Measurements from ENCODE around the gene CIC. TPM values are rescaled to one million over a fixed set of nuclear protein-coding genes. Genes with fewer than 3 reads are reported as not detected.

Gene CIC
- polyA plus RNA-seq, 2 of the 4 experiments (the other 2 are of a cell fraction), result 7.2 to 56.4 TPM

DNA sequence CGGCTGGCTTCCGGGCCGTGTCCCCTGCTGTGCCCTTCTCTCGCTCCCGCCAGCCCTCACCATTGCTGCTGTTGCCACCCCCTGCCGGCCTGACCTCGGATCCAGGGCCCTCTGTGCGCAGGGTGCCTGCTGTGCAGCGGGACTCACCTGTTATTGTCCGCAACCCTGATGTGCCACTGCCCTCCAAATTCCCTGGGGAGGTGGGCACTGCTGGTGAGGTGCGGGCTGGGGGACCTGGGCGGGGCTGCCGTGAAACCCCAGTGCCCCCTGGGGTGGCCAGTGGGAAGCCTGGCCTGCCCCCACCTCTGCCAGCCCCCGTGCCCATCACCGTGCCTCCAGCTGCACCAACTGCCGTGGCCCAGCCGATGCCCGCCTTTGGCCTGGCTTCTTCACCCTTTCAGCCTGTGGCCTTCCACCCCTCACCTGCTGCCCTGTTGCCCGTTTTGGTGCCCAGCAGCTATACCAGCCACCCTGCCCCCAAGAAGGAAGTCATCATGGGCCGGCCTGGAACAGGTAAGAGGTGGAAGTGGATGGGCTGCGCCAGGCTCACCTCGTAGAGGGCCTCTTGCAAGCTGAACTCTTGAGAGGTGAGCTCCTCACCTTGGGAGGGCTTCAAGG, 5.1 kb downstream of the CIC start:
- ATAC-seq (no peak), DNase-seq (ENCODE audit: low read depth in 1 of 2, low spot score in 1 of 2) (no peak), FAIRE-seq (no peak)
- H3K4me2 ChIP-seq, result no peak overlapping the region
- no peak overlapping the region for H3K27ac ChIP-seq
- H3K4me1 ChIP-seq, result peaks cover 36% of the 10 kb centered on the region
- no peaks in the 10 kb centered on the region for H3K9me3 ChIP-seq
- WGBS (ENCODE audit: missing lambda C conversion rate), result 94% methylated on average over 22 of the region's 22 CpGs
- ChIA-PET CTCF (interaction anchor here (0.9 to 14.6 kb wide), 6 partner anchors 6 to 165 kb away, joined by 3 to 373 read pairs (median 36); partner anchors contain the start of gene GSK3A), POLR2A (interaction anchor here (1.1 kb wide), 1 partner anchor 31 kb away, joined by 5 read pairs; the partner anchor contains the start of gene GSK3A)
- TF ChIP-seq HEYL (CRISPR knock-in tag; IDR thresholded peaks at IDR 0.05) (no peak), MYC (IDR thresholded peaks at IDR 0.05; ENCODE audit: borderline replicate concordance, low read length) (no peak), ESRRA (IDR thresholded peaks at IDR 0.05; ENCODE audit: borderline replicate concordance, low read length) (no peak), KDM1A (IDR thresholded peaks at IDR 0.05; ENCODE audit: low read depth) (no peak), SMC3 (IDR thresholded peaks at IDR 0.05) (no peak), ZNF302 (CRISPR knock-in tag; IDR thresholded peaks at IDR 0.05) (no peak), TP53 (CRISPR knock-in tag; IDR thresholded peaks at IDR 0.05) (no peak), RAD21 (conservative IDR thresholded peaks at IDR 0.05 in 1 of 2, IDR thresholded peaks at IDR 0.05 in 1 of 2) (no peak), MAZ (IDR thresholded peaks at IDR 0.05; ENCODE audit: borderline replicate concordance, low read depth, low read length) (no peak), POLR2AphosphoS2 (conservative IDR thresholded peaks at IDR 0.05; ENCODE audit: low read length) (no peak), RARB (CRISPR knock-in tag; IDR thresholded peaks at IDR 0.05) (no peak), KDM5A (IDR thresholded peaks at IDR 0.05) (no peak), HOXA7 (CRISPR knock-in tag; IDR thresholded peaks at IDR 0.05) (no peak), POLR2A (IDR thresholded peaks at IDR 0.05; ENCODE audit: low read length) (no peak)
- TF ChIP-seq, protein P1, sequence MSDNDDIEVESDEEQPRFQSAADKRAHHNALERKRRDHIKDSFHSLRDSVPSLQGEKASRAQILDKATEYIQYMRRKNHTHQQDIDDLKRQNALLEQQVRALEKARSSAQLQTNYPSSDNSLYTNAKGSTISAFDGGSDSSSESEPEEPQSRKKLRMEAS (IDR thresholded peaks at IDR 0.05), result no peak
- TF ChIP-seq, protein P2, sequence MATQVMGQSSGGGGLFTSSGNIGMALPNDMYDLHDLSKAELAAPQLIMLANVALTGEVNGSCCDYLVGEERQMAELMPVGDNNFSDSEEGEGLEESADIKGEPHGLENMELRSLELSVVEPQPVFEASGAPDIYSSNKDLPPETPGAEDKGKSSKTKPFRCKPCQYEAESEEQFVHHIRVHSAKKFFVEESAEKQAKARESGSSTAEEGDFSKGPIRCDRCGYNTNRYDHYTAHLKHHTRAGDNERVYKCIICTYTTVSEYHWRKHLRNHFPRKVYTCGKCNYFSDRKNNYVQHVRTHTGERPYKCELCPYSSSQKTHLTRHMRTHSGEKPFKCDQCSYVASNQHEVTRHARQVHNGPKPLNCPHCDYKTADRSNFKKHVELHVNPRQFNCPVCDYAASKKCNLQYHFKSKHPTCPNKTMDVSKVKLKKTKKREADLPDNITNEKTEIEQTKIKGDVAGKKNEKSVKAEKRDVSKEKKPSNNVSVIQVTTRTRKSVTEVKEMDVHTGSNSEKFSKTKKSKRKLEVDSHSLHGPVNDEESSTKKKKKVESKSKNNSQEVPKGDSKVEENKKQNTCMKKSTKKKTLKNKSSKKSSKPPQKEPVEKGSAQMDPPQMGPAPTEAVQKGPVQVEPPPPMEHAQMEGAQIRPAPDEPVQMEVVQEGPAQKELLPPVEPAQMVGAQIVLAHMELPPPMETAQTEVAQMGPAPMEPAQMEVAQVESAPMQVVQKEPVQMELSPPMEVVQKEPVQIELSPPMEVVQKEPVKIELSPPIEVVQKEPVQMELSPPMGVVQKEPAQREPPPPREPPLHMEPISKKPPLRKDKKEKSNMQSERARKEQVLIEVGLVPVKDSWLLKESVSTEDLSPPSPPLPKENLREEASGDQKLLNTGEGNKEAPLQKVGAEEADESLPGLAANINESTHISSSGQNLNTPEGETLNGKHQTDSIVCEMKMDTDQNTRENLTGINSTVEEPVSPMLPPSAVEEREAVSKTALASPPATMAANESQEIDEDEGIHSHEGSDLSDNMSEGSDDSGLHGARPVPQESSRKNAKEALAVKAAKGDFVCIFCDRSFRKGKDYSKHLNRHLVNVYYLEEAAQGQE (IDR thresholded peaks at IDR 0.05), result no peak
- TF ChIP-seq, protein P3, sequence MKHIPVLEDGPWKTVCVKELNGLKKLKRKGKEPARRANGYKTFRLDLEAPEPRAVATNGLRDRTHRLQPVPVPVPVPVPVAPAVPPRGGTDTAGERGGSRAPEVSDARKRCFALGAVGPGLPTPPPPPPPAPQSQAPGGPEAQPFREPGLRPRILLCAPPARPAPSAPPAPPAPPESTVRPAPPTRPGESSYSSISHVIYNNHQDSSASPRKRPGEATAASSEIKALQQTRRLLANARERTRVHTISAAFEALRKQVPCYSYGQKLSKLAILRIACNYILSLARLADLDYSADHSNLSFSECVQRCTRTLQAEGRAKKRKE (CRISPR knock-in tag; IDR thresholded peaks at IDR 0.05; ENCODE audit: low read depth), result no peak
- TF ChIP-seq, protein P4, sequence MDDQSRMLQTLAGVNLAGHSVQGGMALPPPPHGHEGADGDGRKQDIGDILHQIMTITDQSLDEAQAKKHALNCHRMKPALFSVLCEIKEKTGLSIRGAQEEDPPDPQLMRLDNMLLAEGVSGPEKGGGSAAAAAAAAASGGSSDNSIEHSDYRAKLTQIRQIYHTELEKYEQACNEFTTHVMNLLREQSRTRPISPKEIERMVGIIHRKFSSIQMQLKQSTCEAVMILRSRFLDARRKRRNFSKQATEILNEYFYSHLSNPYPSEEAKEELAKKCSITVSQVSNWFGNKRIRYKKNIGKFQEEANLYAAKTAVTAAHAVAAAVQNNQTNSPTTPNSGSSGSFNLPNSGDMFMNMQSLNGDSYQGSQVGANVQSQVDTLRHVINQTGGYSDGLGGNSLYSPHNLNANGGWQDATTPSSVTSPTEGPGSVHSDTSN (IDR thresholded peaks at IDR 0.05), result no peak
- H3K4me3 ChIP-seq, result no peak overlapping the region

DNA sequence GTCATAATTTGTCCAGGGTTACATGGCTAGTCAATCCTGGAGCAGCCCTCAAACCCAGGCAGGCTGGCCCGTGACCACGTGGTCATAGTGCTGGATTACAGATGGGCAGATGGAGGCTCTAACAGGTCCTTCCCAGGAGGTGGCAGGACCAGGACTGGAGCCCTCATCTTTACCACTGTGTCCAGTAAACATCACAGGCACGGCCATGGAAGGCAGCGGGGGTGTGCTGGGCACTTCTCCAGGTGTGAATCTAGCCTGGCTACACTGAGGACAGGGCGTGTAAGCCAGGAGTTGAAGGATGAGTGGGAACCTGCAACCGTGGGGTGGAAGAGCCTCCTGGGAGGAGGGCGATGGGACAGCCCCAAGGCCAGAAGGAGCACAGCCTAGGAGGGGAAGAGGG, 6.1 kb downstream of the CIC start:
- FAIRE-seq, result no peak
- ATAC-seq, result no peak
- Histone ChIP-seq H3K9me3 (no peaks in the 10 kb centered on the region), H3K4me3 (no peak overlapping the region), H3K27ac (0 out of 6 replicates have a peak overlapping the region, but pooled peaks of 1 of the 2 experiments have one; percentile 3), H3K4me2 (no peak overlapping the region), H3K4me1 (peaks cover 35% of the 10 kb centered on the region)
- 77% methylated on average over 7 of the region's 7 CpGs for WGBS (ENCODE audit: missing lambda C conversion rate)
- DNase-seq (ENCODE audit: low read depth in 1 of 2, low spot score in 1 of 2), result no peak
- CTCF ChIA-PET, result interaction anchor here (1.1 to 14.6 kb wide), 3 partner anchors 18 to 41 kb away, joined by 3 to 373 read pairs (median 224); partner anchors contain the start of gene GSK3A
- POLR2A ChIA-PET, result no interaction called here
- TF ChIP-seq, protein P3 (CRISPR knock-in tag; IDR thresholded peaks at IDR 0.05; ENCODE audit: low read depth), result no peak
- TF ChIP-seq PHF8 (IDR thresholded peaks at IDR 0.05; ENCODE audit: borderline replicate concordance, low read depth) (no peak), NFE2L2 (conservative IDR thresholded peaks at IDR 0.05; ENCODE audit: low read length) (no peak), HOXB13 (CRISPR knock-in tag; IDR thresholded peaks at IDR 0.05; ENCODE audit: low read depth) (no peak), HDAC2 (IDR thresholded peaks at IDR 0.05) (no peak), HOXA7 (CRISPR knock-in tag; IDR thresholded peaks at IDR 0.05) (no peak), RAD21 (conservative IDR thresholded peaks at IDR 0.05 in 1 of 2, IDR thresholded peaks at IDR 0.05 in 1 of 2) (no peak), CEBPB (IDR thresholded peaks at IDR 0.05) (no peak), JUN (IDR thresholded peaks at IDR 0.05) (no peak)
- TF ChIP-seq, protein P5, sequence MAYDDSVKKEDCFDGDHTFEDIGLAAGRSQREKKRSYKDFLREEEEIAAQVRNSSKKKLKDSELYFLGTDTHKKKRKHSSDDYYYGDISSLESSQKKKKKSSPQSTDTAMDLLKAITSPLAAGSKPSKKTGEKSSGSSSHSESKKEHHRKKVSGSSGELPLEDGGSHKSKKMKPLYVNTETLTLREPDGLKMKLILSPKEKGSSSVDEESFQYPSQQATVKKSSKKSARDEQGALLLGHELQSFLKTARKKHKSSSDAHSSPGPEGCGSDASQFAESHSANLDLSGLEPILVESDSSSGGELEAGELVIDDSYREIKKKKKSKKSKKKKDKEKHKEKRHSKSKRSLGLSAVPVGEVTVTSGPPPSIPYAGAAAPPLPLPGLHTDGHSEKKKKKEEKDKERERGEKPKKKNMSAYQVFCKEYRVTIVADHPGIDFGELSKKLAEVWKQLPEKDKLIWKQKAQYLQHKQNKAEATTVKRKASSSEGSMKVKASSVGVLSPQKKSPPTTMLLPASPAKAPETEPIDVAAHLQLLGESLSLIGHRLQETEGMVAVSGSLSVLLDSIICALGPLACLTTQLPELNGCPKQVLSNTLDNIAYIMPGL (CRISPR knock-in tag; IDR thresholded peaks at IDR 0.05; ENCODE audit: borderline replicate concordance), result no peak
- TF ChIP-seq, protein P1 (IDR thresholded peaks at IDR 0.05), result no peak

All from A549 (cell line).